ENCODE data around the gene GNPDA1. TPM values are rescaled to one million over a fixed set of nuclear protein-coding genes. Genes with fewer than 3 reads are reported as not detected.
A peak's percentile ranks its signal among the peaks of the same experiment; 100 is the strongest.

The GNPDA1 gene
- total RNA-seq, 1 donor = 8.3 TPM

DNA sequence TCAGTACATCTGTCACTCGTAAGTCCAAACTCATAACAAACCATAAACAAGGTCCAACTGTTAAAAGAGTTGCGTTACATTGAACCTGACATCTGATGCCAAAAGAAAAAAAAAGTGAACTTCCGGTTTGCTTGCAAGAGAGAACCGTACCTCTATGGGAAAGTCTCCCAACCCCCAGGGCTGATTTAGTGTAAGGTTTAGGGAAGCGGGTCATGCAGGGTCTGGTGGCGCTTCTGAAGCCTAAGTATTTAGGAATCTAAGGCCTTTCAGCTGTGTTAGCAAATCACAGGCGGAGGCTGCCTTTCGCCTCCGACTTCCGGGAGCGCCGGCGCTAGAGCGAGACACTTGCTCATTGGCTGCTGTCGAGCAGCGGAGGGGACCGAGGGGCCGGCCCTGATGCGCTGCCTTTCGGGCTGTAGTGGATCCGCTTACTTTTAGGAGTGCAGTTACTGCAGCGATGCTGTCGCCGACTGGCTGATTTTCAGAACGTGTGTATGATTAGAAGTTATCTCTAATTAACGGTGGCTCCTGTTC, 12.0 kb upstream of the GNPDA1 start:
- peak; percentile 57 to 75 (median 68) for DNase-seq (ENCODE audit: low read depth in 2 of 3, low spot score in 2 of 3)

GRCh38 chr5:142023836-142024235, 11.0 kb upstream of the GNPDA1 start:
- DNase-seq (ENCODE audit: low read depth in 2 of 3, low spot score in 2 of 3) = no peak

- DNase-seq (ENCODE audit: low read depth in 2 of 3, low spot score in 2 of 3) = no peak
Measured at GRCh38 chr5:142020122-142020659, 7.4 kb upstream of the GNPDA1 start.

DNA sequence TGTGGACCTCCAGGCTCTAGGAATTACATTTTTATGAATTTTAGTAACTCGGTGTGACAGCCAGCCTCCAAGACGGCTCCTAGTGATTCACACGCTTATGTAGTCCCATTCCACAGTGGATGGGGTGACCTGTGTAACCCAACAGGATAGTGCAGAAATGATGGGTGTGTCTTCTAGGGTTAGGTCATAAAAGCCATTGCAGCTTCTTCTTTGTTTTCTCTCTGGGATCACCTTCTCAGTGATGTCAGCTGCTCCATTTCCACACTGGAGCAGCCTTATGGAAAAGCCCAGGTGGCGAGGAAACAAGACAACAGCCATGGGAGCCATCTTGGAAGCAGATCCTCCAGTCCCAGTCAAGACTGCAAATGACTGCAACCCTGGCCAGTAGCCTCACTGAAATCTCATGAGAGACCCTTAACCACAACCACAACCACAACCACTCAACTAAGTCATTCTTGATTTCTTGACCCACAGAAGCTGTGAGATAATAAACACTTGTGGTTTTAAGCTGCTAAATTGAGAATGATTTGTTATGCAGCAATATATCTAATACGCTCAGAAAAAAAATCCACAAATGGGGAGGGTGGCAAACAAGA, 5.1 kb upstream of the GNPDA1 start:
- DNase-seq (ENCODE audit: low read depth in 2 of 3, low spot score in 2 of 3) = peak in 2 of 3 donors; percentile 55 to 80

GRCh38 chr5:142016556-142016955, 3.7 kb upstream of the GNPDA1 start:
- DNase-seq (ENCODE audit: low read depth in 2 of 3, low spot score in 2 of 3) = no peak

- peak in 2 of 3 donors; percentile 50 to 51 for DNase-seq (ENCODE audit: low read depth in 2 of 3, low spot score in 2 of 3)
Measured at GRCh38 chr5:142015781-142016533, 3.1 kb upstream of the GNPDA1 start.

DNA sequence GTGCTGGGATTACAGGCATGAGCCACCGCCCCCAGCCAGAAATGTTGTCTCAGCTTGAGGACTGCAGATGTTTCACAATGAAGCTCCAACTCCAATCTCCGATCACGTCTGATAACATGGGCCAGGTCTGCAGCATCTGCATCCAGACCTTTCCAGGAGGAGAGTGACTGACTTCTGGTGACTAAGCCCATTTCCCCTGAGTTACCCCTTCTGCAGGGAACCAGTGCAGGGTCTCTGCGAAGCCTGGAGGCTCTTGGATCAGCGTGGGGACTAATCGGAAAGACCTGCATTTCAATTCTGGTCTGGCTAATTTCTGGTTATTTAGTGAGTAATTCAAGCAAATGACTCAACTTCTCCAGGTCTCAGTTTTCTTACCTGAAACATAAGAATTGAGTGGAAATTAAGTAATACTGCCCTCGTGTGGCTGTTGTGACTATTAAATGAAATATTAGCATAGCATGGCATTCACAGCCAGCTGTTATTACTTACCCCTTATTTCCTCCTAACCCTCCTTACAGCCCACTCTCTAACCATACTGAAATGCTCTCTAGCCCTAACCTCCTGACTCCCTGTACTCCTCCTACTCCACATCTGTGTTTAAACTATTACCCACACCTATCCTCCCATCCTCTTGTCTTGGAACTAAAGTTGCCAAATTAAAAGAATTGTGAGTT, 2.2 kb upstream of the GNPDA1 start:
- DNase-seq (ENCODE audit: low read depth in 2 of 3, low spot score in 2 of 3) = peak in 2 of 3 donors; percentile 51 to 70

GRCh38 chr5:142013734-142014521, 1.1 kb upstream of the GNPDA1 start:
- DNase-seq (ENCODE audit: low read depth in 2 of 3, low spot score in 2 of 3) = no peak

DNA sequence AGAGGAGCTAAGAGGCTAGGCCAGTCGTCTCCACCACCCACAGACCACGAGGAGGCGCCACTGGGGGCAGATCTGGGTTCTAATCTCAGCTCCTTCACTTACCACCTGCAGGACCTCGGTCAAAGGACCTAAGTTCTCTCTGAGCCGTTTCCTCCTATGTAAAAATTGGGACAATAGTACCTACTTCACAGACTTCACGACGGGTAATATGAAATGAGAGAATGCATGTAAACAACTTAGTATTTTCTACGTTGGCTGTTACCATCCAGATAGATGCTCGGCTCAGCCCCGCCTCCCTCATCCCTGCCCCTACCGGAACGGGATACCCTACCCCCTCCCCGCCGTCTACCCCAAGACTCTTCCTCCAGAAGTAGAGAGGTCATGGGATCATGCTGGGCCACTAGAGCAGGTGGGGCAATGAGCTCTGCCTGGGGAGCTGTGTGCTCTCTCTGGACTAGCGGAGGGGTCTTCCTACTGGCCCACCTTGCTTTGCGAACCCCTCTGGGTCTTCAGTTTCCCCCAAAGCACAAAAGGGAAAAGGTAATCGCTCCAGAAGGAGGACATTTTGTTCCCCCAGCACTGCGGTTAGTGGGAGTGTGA, 541 bp downstream of the GNPDA1 start:
- no peak for DNase-seq (ENCODE audit: low read depth in 2 of 3, low spot score in 2 of 3)

GRCh38 chr5:142011572-142012185, 1.1 kb downstream of the GNPDA1 start:
- no peak for DNase-seq (ENCODE audit: low read depth in 2 of 3, low spot score in 2 of 3)

DNA sequence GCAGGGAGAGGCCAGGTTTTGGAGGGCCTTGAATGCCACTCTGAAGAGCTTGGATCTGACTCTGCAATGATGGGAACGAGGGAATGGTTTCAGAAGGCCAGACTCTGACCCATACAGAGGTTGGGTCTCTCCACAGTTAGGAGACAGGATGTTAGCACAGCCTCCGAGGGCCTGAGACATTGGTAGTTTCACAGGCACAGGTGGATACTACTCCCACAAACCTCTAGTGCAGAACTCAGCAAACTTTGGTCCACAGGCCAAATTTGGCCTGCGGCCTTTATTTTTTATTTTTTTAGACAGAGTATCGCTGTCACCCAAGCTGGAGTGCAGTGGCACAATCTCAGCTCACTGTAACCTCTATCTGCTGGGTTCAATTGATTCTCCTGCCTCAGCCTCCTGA, 2.9 kb downstream of the GNPDA1 start:
- no peak for DNase-seq (ENCODE audit: low read depth in 2 of 3, low spot score in 2 of 3)

DNA sequence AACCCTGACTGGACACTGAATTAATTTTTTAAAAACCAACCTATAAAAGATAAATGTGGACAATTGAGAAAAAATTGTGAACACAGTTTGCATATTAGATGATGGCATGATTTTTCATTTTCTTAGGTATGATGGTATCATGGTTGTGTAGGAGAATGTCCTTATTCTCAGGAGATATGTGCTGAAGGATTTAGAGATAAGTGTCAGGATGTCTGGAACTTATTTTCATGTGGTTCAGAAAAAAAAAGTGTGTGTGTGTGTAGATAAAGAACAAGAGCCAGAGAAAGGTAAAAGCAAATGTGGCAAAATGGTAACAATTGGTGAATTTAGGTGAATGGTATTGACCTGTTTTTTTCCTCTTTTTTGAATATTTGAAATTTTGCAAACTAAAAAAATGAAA, 4.0 kb downstream of the GNPDA1 start:
- no peak for DNase-seq (ENCODE audit: low read depth in 2 of 3, low spot score in 2 of 3)

DNA sequence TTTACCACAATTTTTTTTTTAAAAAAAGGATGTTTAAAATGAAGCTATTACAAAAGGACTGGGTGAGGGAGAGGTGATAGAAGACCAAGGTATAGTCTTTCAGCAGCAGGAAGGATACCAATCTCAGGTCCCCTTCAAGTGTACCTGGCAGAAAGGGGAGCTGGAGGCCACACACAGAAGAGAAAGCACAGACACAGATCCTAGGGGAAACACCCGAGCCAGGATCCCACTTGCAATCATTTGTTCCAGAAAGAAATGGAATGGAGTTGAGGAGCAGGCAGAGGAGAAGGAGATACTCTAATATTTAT, 5.6 kb downstream of the GNPDA1 start:
- DNase-seq (ENCODE audit: low read depth in 2 of 3, low spot score in 2 of 3) = no peak

GRCh38 chr5:142006363-142007236, 6.2 kb downstream of the GNPDA1 start:
- DNase-seq (ENCODE audit: low read depth in 2 of 3, low spot score in 2 of 3) = peak in 1 of 3 donors; percentile 50

DNA sequence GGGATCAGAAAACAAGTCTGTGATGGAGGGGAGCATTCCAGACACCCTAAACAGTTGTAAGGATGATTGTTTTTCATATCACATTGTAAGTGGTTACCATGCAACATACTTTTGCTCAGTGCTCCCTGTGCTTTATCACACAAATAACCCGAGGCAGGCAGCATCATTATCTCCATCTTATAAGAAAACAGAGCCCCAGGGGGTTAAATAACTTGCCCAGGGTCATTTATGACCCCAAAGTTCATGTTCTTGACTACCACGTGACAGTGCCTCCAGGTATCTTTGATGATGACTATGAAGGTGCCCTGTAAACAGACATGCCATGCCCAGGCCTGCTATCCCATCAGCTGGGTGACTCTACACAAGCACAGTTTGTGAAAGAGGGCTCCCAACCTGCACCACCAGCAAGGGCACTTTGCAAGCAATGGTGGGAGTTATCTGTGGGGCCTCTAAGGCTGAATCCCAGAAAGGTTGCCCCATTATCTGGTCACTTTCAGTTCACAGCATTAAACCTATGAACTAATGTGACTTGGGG, 9.5 kb downstream of the GNPDA1 start:
- no peak for DNase-seq (ENCODE audit: low read depth in 2 of 3, low spot score in 2 of 3)

DNA sequence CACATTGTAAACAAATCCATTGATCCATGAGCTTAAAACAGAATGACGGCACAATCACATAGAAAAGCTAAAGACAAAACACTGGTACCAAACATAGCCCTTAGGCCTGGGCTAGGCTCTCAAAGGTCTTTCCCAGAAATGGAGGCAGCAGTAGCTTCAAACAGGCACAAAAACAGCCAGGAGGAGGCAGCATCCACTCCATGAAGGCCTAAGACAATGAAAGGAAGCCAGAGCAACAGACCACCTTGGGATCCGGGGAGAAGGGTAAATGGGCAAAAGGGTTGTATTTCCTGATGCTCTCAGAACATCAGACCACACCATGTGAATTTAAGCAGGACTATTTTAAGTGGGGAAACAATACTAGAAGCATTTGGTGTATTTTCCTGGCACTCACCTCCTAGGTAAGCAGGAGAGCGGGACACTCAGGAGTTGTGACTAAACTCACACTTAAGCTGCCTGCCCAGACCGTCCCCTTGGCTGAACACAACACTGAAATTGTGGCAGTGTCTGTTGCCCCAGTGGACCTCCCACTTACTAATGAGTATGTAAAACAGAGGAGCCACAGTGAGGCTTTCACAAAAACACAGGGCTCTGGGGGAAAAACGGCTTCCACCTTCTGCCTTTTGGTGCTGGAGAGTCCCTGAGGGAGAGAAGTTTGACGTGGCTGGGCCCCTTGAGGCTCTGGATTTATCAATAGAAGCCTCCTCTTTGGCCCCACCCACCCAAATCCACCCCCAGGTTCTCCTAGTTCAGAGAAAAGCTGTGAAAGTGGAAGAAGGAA, 11.9 kb downstream of the GNPDA1 start:
- no peak for DNase-seq (ENCODE audit: low read depth in 2 of 3, low spot score in 2 of 3)

DNA sequence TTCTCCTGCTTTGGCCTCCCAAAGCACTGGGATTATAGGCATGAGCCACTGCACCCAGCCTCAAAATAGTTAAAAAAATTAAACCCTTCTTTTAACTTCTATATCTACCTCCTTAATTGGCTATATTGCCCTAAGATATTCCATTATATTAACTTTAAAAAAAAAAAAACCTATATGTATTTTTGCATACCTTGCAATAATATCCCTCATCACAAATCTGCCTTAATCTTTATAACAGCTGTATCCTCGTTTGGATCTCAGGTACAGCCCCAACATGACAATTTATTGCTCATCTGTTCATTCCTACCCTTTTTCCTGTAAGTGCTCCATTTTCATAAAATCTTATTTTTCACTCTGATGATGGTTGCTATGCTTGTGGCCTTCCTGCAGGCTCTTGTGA, 12.7 kb downstream of the GNPDA1 start:
- DNase-seq (ENCODE audit: low read depth in 2 of 3, low spot score in 2 of 3) = no peak
